Activated CD8-positive, alpha-beta memory T cell treated with anti-CD3 and anti-CD28 coated beads, Interleukin-2, amount 50 U/mL, for 24 hours (primary cell): Measurements from ENCODE around the gene PCMT1.
"Not testable (repeated sequence)": the region's sequence is repeated elsewhere in the genome, so short reads cannot be mapped to it uniquely, and the experiment has no call there.

ENCODE experiments used
- DNase-seq: peaks from one replicate; pipeline ENCODE4 v3.0.0-alpha.2; 2020; ENCODE audit errors: extremely low read depth

PCMT1 gene

DNA sequence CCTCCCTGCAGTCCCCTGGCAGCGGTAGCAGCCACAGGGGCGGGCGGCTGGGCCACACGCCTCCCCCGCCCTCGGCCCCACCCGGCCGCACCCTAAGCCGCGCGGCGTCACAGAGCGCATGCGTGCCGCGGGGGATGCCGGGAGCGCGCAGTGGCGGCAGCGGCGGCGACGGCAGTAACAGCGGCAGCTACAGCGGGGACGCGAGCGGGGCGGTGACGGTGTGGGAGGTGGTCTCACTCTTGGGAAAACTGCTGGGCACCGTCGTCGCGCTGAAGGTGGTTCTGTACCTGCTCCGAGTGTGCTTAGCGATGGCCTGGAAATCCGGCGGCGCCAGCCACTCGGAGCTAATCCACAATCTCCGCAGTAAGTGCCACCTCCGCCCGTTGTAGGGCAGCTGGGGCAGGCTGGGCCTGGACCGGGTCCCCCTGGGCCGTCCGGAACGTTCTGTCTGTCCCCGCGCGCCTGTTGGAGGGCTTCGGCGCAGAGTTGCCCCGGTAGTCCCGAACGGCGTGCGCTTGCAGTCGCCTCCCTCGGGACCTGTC lies at the start of gene PCMT1:
Gene PCMT1 (plus strand): TSS at position 148 of the 542 bp plus-strand sequence. CDS start 161 bp downstream, at position 309.
- DNase-seq, result peak; percentile 73

DNA sequence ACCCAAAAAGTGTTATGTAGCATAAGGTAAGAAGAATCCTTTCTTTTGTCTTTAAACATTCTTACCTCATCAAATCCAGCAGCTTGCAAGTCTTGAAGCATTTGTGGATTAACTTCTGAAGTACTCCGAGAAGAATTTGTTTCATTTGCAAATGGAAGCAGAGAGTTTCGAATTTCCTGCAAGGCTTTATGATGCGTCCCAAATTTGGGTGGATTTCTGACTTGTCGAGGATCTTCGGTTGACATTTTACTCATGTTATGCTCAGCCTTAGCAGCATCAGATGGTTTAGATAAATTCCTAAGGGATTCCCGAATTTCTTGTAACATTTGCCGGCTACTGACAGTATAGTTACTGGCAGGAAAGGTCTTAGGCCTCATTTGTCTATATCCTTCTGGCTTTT lies 47.8 kb upstream of the PCMT1 start:
- DNase-seq, result no peak

DNA sequence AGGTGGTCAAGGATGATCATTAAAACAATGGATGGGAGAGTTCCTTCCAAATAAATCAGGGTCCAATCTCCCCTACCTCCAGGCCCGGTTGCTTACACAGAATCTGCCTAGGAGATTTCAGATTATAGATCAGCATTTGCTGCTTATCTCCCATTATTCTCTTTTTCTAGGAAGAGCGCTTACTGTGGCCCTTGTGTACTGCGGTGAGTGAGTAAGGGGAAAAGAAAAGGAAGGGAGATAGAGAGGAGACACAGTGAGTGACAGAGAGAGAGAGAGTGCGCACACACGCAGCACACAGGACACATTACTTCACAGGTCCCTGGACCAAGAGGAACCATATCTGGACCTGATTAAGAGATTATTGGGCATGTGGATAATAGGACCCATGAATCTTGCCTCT lies 37.8 kb upstream of the PCMT1 start:
- no peak for DNase-seq

DNA sequence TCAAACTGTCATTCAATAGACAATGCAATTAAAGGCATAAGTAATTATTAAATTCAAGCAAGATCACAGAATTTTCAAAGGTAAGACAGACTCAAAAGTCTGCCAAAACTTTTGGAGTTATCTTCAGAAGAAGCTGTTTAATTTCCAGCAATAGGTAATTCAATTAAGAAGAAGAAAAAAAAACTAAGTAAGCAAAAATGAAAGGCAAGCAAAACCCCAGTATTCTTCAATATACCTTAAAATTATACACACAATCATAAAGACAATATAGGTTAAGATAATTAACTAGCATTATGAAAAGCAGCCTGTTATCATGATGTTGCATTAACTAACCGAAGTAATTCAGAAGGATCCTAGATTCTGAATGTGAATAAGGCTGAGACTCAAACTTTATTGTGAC lies 35.1 kb upstream of the PCMT1 start:
- DNase-seq, result no peak

DNA sequence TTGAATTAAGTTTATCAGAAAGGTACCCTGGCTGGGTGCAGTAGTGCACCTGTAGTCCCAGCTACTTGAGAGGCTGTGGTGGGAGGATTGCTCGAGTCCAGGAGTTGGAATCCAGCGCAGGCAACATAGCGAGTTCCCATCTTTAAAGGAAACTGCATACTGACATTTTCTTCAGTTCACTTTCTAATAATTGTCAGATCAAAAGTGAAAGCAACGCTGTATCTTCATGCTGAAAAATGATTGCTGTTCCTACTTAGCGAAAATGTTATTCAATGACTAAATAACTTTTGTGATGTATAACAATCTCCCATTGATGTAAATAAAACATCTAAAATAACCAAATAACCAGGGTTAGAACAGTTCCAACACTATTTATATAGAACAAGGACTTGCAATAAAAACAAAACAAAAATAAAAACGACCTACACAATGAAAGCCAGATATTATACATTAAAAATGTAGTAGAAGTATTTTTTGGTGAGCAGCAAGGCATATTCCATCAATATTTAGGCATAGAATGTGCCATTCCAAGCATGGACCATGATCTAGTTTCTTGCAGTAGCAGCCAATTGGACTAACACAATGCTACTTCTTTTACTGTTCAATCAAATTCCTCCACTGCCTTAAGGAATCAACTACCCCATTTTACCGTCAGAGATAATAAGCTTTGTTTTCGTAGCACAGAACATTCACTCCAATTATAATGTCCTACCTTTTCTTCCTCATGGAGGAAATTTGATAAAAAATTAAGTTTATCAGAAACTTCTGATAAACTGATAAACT lies 33.2 kb upstream of the PCMT1 start:
- no peak for DNase-seq

DNA sequence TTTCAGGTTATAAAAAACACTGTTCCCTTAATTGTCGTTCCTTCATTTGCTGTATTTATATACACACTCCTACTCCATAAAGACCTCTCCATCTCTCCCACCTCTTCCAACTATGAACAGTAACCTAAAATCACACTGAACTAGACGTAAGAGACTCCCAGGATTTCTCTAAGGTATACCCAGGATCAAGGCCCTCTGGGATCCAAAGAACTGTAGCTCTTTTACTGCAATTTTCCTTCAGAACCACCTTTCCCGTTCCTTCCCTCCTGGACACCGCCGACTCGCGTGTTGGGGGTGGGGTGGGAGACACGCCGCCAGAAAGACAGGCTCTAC lies 32.3 kb upstream of the PCMT1 start:
- no peak for DNase-seq

DNA sequence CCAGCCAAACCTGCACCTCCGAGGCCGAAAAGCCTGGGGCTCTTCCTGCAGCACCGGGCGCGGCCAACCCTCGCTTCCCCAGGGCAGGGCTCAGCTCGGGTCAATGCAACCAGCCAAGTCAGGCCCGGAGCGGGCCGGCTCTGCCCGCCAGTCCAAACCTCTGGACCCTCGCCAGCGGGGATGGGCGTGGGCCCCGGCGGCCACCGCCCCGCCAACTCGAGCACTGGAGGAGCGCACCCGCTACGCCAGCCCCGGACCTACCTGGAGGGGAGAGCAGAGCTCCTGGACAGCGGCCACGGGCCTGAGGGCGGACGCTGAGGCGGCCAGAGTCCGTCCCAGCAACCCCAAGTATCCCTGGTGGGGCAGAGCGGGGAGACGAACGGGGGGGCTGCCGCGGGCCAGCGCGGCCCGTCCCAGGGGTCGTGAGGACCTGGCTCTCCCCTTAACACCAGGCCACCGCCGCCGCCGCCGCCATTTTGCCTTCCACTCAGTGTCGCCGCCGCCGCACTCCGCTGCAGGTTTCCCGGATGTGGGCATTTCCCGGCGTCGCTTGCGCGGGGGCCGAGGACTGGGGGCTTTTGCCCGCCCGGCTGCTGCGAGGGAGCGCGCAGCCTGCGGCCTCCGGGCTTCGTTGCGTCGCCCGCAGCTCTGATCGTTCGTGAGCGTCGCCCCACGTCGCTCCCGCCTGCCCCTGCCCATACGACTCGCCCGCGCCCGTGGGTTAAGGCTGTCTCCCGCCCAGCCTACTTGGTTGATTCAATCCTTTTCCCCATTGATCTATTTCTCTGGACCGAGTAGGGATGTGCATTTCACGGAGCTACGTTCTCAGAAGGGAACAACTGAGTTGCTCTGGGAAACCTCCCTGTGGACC lies 31.7 kb upstream of the PCMT1 start, which contains the start of gene LATS1:
Gene LATS1 (minus strand): TSS at position 514 of the 871 bp plus-strand sequence. CDS start 15,975 bp downstream, outside the sequence.
- DNase-seq, result peak; percentile 78

DNA sequence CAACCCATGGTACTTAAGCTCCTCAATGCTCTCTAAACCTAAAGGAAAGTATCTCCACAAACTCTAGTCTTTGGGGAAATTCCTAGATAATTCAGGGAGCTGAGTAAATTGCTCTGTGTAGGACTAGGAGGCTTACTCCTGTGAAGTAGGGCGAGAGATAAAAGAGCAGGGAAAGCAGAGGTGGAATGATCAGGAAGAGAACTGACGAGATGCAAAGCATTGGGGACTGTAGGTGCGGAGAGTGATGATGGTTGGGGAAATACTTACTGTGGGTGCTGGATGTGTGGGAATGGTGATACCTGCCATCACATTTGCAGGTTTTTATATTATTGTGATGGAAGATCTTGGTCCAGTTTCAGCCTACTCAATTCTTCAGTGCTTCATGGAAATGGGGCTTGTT lies 30.0 kb upstream of the PCMT1 start:
- DNase-seq, result no peak

DNA sequence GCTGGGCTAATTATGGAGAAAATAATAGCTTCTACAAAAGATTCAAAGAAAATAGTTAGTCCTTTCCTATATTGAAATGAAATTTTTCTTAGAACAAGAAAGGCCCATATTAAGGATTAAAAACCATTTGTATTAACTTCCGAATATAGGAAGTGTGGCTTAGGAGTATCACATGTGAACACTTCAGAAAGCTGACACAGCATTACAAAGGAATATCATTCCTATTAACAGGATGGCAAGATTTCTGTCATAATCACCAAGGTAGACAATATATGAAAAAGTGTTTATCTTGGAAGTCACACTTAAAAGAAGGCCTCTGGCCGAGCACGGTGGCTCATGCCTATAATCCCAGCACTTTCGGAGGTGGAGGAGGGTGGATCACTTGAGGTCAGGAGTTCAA lies 26.3 kb upstream of the PCMT1 start:
- no peak for DNase-seq

DNA sequence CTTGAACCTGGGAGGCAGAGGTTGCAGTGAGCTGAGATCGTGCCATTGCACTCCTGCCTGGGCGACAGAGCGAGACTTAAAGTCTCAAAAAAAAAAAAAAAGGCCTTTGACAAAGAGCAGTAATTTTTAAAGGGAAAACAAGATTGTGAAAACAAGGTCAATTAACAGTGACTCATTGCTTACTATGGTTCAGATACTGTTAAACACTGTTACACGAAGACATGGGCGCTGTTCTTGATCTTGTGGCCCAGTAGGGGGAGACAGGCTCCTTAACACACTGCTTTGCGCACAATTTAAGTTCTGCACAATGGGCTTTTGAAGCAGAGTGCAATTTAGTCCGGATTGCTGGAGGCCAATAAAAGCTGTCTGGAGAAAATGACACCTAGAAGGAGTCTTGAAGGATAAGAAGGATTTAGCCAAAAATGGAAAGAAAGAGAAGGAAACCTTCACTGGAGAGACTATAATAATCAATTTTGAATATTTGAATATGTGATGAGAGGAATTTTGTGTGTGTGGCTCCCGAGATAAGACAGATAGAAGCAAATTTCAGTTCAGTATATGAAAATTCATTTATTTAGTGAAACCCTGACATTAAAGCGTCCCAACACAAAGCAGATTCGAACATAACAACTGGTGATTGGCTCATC lies 25.6 kb upstream of the PCMT1 start:
- DNase-seq, result no peak

DNA sequence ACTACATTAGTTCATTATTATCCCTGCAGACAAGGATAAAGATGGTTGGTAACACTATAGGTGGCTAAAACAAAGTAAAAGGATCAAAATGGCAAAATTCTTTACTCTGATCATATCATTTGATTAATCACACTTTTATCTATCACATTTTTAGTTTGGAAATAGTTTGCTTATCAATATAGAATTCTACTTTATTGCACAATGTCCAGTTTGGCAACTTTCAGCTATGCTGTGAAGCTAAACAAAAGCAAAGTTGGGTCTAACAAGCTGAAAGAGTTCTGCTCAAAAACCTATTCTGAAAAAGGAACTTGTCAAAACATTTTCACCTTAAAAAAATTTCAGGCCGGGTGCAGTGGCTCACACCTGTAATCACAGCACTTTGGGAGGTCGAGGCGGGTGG lies 23.8 kb upstream of the PCMT1 start:
- DNase-seq, result no peak

DNA sequence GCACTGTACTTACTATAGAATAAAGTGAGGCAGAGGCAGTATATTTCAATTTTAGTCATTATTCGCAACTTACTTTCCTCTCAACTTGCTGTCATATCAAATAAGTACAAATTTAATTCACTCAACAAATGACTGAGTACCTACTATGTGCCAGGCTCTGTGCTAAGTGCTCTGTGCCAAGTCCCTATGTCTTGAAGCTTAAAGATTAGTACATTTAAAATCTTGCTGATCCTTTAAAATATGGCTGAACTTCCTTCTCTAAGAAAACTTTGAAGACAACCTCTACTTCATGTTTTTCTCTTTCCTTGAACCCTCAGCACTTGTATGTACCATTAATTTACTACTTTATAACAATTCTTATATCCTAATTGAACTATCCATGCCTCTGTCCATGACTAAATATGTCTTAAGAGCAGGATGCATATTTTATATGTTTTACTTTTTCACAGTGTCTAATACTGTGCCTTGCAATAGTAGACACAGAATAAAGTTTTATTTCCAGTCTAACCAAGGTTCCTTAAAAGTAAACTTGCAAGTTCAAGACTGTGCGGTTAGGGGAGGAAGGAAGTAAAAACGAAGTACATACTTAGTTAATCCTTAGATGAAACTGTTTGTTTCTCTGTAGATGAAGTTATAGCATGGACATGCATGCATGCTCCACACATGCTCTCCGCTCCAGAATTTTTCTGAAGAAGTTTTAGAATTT lies 21.6 kb upstream of the PCMT1 start:
- no peak for DNase-seq

DNA sequence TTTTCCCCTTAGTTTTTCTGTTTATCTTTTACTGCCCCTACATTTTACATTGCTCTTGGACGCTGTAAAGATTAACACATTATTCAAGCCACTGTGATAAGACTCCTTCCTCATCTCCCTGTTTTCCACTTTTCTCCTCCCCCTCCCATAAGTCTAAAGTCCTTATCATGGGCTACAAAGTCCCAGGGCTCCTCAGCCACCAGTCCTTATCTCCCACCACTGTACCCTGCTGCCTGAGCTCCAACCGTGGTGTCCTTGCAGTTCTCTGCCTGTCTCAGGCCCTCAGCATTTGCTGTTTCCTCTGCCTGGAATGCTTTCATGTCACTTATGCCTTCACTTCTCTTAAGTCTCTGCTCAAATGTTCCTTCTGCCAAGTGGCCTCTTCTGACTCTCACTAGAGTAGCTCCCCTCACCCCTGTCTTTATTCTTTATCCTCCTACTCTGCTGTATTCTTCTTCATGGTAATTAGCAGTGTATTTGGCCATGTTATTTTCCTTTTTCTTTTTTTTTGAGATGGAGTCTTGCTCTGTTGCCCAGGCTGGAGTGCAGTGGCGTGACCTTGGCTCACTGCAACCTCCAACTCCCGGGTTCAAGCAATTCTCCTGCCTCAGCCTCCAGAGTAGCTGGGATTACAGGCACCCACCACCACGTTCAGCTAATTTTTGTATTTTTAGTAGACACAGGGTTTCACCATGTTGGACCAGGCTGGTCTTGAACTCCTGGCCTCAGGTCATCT lies 20.9 kb upstream of the PCMT1 start:
- DNase-seq, result no peak

DNA sequence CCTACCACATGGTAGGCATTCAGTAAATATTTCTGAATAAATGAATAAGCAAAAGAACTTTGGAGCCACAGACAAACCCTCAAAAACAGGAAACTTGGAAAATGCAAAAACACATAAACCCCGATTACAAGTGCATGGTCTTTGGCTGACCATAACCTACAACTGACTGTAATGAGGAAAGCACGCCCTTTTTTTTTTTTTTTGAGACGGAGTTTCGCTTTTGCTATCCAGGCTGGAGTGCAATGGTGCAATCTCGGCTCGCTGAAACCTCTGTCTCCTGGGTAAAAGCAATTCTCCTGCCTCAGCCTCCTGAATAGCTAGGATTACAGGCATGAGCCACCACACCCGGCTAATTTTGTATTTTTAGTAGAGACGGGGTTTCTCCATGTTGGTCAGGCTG lies 19.7 kb upstream of the PCMT1 start:
- DNase-seq, result no peak

DNA sequence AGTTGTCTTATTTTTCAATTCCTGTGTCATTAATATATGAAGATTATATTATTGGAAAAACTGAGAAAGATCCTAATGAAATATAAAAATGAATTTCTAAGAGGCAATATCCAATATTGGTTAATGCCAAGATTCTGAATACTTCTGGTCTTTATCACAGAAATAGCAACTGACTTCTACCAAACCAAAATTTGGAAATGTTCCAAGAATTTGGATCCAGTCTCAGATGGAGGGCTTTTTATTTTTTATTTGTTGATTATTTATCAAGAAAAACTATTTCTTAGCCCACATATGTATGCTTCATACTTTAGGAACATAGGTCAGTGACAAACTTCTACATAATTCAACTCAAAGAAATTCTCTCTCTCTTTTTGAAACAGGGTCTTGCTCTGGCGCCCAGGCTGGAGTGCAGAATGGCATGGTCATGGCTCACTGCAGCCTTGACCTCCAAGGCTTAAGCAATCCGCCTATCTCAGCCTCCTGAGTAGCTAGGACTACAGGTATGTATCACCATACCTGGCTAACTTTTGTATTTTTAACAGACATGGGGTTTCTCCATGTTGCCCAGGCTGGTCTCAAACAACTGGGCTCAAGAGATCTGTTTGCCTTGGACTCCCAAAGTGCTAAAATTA lies 16.3 kb upstream of the PCMT1 start:
- DNase-seq, result no peak

DNA sequence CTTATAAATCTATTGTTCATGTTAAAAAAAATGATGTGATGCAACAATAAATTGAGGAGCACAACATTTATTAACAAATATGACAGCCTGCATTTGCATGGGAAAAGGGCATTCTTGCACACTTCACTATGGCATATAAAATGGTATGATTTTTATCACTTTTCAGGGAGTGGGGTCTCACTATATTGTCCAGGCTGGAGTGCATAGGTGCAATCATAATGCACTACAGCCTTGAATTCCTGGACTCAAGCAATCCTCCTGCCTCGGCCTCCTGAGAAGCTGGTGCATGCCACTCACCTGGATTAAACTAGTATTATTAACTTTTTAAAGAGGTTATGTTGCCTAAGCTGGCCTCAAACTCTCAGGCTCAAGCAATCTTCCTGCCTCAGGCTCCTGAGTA lies 14.6 kb upstream of the PCMT1 start:
- DNase-seq, result no peak

DNA sequence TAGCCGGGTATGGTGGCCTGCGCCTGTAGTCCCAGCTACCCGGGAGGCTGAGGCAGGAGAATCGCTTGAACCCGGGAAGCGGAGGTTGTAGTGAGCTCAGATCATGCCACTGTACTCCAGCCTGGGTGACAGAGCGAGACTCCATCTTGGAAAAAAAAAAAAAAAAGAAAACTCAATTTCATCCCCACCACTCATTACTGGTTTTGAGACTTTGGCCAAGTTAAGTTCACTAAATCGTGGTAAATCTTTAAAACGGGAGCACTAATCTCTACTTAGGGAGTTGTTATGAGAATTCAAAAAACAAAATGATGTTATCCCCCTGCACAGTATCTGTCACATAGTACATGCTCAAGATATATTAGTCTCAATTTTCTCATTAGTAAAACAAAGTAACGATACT lies 4.3 kb upstream of the PCMT1 start:
- not testable (repeated sequence) for DNase-seq

DNA sequence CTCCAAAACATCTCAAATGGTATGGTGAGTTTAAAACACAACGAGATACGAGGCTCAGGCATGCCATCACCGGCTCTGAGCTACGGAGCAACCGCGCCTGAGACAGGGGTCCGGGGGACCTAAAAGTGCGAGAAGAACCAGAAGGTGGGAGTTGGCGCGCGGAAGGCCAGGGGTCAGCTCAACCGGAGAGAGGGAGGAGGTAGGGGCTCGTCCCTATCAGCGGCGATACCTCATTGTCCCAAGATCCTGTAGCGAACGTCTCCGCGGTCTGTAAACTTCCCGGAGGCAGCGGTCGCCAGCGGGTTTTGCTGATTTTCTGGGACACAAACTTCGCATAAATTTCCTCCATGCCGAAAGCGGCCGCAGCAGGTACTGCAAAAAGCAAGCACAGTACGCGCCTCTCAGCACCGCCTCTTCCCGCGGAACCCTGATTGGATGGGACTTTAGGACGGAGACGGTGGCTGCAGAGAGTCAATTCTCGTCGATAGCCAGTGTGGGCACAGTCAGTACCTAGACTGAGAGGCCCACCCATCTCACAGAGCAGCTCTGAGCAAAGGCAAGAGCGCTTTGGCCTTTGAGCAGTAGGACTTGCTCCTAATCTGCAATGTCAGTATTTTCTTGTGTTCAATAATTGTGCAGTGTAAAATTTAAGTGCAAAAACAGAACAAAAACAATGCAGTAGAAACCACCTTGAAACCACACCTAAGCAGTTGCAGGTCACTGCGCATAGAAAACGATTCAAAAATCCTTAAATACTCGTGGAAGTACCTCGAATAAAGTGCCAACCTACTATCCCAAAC lies 3.2 kb upstream of the PCMT1 start, which contains the start of gene NUP43:
Gene NUP43 (minus strand): TSS at position 383 of the 800 bp plus-strand sequence. CDS start 34 bp downstream, at position 349.
- DNase-seq, result peak; percentile 91

DNA sequence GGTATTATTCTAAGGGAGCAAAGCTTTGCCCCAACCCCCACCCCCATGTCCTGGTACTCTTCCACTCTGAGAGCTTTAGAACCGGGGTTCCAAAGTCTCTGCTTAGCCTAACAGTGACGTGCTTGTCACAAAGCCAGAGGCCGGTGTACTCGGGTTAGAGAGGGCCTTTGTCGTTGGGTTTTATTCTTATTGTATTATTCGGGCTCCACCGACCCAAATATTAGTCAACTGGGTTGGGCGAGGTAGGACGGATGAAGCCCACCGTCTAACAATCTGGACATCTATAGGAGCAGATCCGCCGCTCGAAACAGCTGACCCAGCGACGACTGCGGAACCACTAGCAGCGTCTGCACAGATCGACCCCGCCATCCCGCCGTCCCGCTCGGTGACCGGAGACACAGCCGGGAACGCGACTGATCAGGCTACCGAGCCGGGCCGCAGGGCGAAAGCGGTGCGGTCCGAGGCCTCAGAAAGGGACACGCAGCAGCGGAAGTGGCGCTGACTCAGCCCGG lies 403 bp upstream of the PCMT1 start:
- not testable (repeated sequence) for DNase-seq
